ENCODE results near the gene TTC7B.

The TTC7B gene

DNA sequence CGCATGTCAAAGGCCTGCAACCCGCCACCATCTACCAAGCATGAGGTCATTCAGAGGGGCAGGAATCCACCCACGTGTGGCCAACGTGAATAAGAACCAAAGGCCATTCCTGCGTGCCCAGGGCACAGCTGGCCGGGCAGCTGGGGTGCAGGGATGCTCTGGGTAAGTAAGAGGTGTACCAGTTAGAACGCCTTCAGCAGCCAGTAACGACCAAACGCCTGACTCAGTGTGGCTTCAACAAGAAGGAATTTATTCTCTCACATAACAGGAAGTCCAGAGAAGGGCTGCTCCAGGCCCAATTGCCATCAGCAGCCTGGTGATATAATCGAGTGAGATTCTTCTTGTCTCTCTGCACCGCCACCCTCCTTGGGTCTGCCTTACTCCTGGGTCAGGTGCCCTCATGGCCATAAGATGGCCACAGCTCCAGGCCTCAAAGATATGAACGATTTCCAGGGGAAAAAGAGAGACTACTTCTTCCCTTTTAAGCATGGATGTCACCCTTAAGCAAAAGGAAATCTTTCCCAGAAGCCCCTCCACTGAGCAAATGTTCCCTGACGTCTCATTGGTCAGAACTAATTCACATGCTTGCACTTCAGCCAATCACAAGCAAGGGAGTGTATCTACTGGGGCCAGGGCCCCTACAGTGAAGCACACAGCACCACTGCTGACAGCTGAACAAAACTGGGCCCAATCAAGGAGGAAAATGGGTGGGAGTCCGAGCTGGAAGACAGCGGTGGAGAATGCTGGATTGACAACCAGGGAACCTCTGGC is 7.3 kb downstream of the TTC7B start:
- TF ChIP-seq, protein P1, sequence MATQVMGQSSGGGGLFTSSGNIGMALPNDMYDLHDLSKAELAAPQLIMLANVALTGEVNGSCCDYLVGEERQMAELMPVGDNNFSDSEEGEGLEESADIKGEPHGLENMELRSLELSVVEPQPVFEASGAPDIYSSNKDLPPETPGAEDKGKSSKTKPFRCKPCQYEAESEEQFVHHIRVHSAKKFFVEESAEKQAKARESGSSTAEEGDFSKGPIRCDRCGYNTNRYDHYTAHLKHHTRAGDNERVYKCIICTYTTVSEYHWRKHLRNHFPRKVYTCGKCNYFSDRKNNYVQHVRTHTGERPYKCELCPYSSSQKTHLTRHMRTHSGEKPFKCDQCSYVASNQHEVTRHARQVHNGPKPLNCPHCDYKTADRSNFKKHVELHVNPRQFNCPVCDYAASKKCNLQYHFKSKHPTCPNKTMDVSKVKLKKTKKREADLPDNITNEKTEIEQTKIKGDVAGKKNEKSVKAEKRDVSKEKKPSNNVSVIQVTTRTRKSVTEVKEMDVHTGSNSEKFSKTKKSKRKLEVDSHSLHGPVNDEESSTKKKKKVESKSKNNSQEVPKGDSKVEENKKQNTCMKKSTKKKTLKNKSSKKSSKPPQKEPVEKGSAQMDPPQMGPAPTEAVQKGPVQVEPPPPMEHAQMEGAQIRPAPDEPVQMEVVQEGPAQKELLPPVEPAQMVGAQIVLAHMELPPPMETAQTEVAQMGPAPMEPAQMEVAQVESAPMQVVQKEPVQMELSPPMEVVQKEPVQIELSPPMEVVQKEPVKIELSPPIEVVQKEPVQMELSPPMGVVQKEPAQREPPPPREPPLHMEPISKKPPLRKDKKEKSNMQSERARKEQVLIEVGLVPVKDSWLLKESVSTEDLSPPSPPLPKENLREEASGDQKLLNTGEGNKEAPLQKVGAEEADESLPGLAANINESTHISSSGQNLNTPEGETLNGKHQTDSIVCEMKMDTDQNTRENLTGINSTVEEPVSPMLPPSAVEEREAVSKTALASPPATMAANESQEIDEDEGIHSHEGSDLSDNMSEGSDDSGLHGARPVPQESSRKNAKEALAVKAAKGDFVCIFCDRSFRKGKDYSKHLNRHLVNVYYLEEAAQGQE (IDR thresholded peaks at IDR 0.05; ENCODE audit: insufficient read depth in 1 of 2, low read depth in 2 of 2, low read length in 2 of 2): no peak
- TF ChIP-seq POLR2AphosphoS5 (IDR thresholded peaks at IDR 0.05; ENCODE audit: low read depth, low read length) (no peak), TAF1 (IDR thresholded peaks at IDR 0.05; ENCODE audit: borderline replicate concordance, insufficient read depth, low read length) (no peak), FOXP2 (optimal IDR thresholded peaks at IDR 0.05; ENCODE audit: borderline replicate concordance, extremely low read depth, extremely low read length, insufficient read depth) (no peak)

DNA sequence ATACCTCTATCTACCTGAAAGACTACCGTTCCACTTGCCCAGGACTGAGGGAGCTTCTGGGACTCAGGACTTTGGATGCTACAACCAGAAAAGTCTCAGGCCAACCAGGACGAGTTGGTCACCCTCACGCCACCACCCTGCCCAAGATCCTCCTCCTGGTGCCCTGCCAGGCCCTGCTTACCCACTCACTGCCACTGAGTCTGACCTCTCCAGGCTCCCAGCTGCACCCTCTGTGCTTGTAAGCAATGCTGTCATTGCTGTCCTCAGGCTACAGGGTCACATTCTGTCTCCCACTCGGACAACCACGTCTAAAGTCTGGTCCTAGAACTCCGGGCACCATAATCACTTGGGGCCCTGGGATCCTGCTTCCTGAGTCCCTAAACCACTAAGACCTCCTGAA is 9.2 kb downstream of the TTC7B start:
- TF ChIP-seq FOXP2 (optimal IDR thresholded peaks at IDR 0.05; ENCODE audit: borderline replicate concordance, extremely low read depth, extremely low read length, insufficient read depth): no peak
- TF ChIP-seq POLR2AphosphoS5 (IDR thresholded peaks at IDR 0.05; ENCODE audit: low read depth, low read length): no peak
- TF ChIP-seq, protein P1 (IDR thresholded peaks at IDR 0.05; ENCODE audit: insufficient read depth in 1 of 2, low read depth in 2 of 2, low read length in 2 of 2): no peak
- no peak for TF ChIP-seq SIN3A (IDR thresholded peaks at IDR 0.05; ENCODE audit: borderline replicate concordance, insufficient read depth, low read length)
- no peak for TF ChIP-seq TAF1 (IDR thresholded peaks at IDR 0.05; ENCODE audit: borderline replicate concordance, insufficient read depth, low read length)

DNA sequence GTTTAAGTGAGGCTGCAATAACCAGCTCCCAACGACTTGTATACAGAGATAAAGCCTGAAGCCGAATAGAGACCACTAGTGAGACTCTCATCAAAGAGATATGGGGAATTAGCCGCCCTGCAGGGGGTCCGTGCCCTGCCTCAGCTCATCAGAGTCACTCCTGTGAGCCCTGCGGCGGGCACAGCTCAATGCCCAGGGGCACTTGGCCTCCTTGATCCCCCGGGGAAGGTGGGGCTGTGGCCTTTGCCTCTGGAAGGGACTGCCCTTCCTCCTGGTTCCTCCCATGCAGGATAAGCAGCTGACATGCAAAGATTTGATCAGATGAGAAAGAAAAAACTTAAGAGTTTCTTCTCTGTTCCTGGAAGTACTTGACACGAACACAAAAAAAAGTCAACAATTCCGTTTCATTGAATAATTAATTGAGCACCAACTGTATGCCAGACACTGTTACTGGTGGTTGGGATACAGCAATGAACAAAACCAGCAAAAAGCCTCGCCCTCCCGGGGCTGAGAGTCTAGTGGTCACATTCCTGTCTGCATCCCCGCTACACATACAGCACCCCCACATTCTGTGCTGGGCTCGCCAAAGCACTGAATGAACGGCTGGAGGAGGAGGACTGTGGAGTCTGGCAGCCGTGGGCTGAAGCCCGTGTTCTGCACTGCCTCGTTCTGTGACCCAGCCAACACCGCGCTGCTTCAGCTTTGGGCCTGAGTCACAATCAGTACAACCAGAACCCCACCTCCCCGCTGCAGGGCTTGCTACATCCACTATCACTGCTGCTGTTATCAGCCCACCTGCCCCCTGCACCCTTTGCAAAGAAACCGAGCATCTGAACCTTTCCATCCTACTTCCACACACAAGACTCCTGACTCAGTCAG is 10.3 kb downstream of the TTC7B start:
- TF ChIP-seq POLR2AphosphoS5 (IDR thresholded peaks at IDR 0.05; ENCODE audit: low read depth, low read length) (no peak), TAF1 (IDR thresholded peaks at IDR 0.05; ENCODE audit: borderline replicate concordance, insufficient read depth, low read length) (no peak), SIN3A (IDR thresholded peaks at IDR 0.05; ENCODE audit: borderline replicate concordance, insufficient read depth, low read length) (no peak), FOXP2 (optimal IDR thresholded peaks at IDR 0.05; ENCODE audit: borderline replicate concordance, extremely low read depth, extremely low read length, insufficient read depth) (no peak)
- TF ChIP-seq, protein P1 (IDR thresholded peaks at IDR 0.05; ENCODE audit: insufficient read depth in 1 of 2, low read depth in 2 of 2, low read length in 2 of 2): no peak

DNA sequence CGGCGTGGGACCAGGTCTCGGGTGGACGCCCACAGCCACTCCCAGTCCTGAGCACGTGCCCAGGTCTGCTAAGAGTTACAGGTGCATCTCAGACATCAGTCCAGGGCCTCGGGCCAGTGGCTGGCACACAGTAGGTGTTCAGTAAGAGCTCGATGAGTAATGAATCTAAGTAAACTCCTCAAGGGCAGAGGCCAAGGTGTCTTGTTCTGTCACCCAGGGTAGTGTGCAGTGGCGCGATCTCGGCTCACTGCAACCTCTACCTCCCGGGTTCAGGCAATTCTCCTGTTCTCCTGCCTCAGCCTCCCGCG is 11.2 kb downstream of the TTC7B start:
- TF ChIP-seq TAF1 (IDR thresholded peaks at IDR 0.05; ENCODE audit: borderline replicate concordance, insufficient read depth, low read length): no peak
- TF ChIP-seq POLR2AphosphoS5 (IDR thresholded peaks at IDR 0.05; ENCODE audit: low read depth, low read length): no peak
- TF ChIP-seq, protein P1 (IDR thresholded peaks at IDR 0.05; ENCODE audit: insufficient read depth in 1 of 2, low read depth in 2 of 2, low read length in 2 of 2): no peak
- no peak for TF ChIP-seq SIN3A (IDR thresholded peaks at IDR 0.05; ENCODE audit: borderline replicate concordance, insufficient read depth, low read length)
- TF ChIP-seq FOXP2 (optimal IDR thresholded peaks at IDR 0.05; ENCODE audit: borderline replicate concordance, extremely low read depth, extremely low read length, insufficient read depth): no peak
